Endothelial cell (in vitro differentiated cells): ENCODE results near the gene GRAMD2B. TPM values are rescaled to one million over a fixed set of nuclear protein-coding genes. Genes with fewer than 3 reads are reported as not detected.
A peak's percentile ranks its signal among the peaks of the same experiment; 100 is the strongest.
"Not testable (repeated sequence)": the region's sequence is repeated elsewhere in the genome, so short reads cannot be mapped to it uniquely, and the experiment has no call there.

Source experiments
- DNase-seq: peaks from one replicate; pipeline ENCODE4 v3.0.0; 2021; ENCODE audit warnings: low spot score
- H3K27ac Mint-ChIP-seq: one replicate; pipeline ENCODE4 v1.8.0; 2021; ENCODE audit warnings: mixed read lengths, inconsistent platforms; ENCODE audit not compliant: unreplicated experiment
- H3K27me3 Mint-ChIP-seq: one replicate; pipeline ENCODE4 v1.8.0; 2021; ENCODE audit warnings: mild to moderate bottlenecking, moderate library complexity, mixed read lengths, inconsistent platforms; ENCODE audit not compliant: unreplicated experiment
- H3K36me3 Mint-ChIP-seq: one replicate; pipeline ENCODE4 v1.8.0; 2021; ENCODE audit warnings: mild to moderate bottlenecking, low read depth, mixed read lengths, inconsistent platforms; ENCODE audit not compliant: unreplicated experiment
- H3K4me1 Mint-ChIP-seq: one replicate; pipeline ENCODE4 v1.8.0; 2021; ENCODE audit warnings: mild to moderate bottlenecking, mixed read lengths, inconsistent platforms; ENCODE audit not compliant: unreplicated experiment
- H3K4me3 Mint-ChIP-seq: one replicate; pipeline ENCODE4 v1.8.0; 2021; ENCODE audit warnings: mild to moderate bottlenecking, mixed read lengths, inconsistent platforms; ENCODE audit not compliant: unreplicated experiment
- H3K9me3 Mint-ChIP-seq: one replicate; pipeline ENCODE4 v1.8.0; 2021; ENCODE audit warnings: mixed read lengths, inconsistent platforms; ENCODE audit not compliant: unreplicated experiment
- CTCF ChIP-seq: fragments of 200-600 bp; sonication (generic); IDR thresholded peaks from one replicate; pipeline ENCODE4 v1.5.0; 2021; ENCODE audit warnings: antibody characterized with exemption; ENCODE audit not compliant: unreplicated experiment
- total RNA-seq: library from RNA; stranded (reverse); fragmentation: NEBNext Ultra II Directional; extraction: Animal tissue kit (Norgen Biotek cat#: 25700); gene quantifications from one replicate; pipeline ENCODE4 v1.2.1, GENCODE V29; 2021; ENCODE audit not compliant: unreplicated experiment

GRAMD2B gene
- total RNA-seq, 1 donor from 2014 or later = 13.4 TPM

- DNase-seq = no peak
- peaks cover 1% of the 10 kb centered on the region for H3K27me3 Mint-ChIP-seq
- H3K27ac Mint-ChIP-seq = no peak overlapping the region
- peaks cover 8% of the 10 kb centered on the region for H3K36me3 Mint-ChIP-seq
- H3K9me3 Mint-ChIP-seq = no peaks in the 10 kb centered on the region
- H3K4me3 Mint-ChIP-seq = no peak overlapping the region
- no peak for TF ChIP-seq CTCF
- peaks cover 15% of the 10 kb centered on the region for H3K4me1 Mint-ChIP-seq
Measured at GRCh38 chr5:126464959-126465358, 41.8 kb downstream of the GRAMD2B start.

DNA sequence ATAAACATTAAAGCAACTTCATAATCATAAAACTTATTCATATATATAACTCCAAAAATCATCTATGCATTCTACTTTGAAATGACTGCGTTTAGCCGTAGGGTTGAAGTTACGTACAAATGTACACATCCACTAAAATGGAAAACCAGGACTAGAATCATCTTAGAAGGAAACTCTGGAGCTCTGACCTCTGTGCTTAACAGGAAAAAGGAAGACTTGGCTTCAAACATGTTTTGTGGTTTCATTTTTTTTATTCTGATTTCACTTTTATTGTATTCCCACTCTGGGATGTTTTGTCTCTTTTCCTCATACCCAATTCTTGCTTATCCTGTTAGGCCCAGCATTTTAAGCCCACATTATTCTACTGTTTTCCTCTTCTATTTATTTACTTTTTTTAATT, 44.9 kb downstream of the GRAMD2B start:
- TF ChIP-seq CTCF = no peak
- DNase-seq = no peak
- Mint-ChIP-seq H3K4me3 (no peak overlapping the region), H3K27ac (peak overlapping the region; percentile 74), H3K9me3 (no peaks in the 10 kb centered on the region), H3K27me3 (peaks cover 1% of the 10 kb centered on the region), H3K4me1 (peaks cover 9% of the 10 kb centered on the region), H3K36me3 (peaks cover 8% of the 10 kb centered on the region)

- peaks cover 1% of the 10 kb centered on the region for H3K27me3 Mint-ChIP-seq
- no peak overlapping the region for H3K27ac Mint-ChIP-seq
- H3K9me3 Mint-ChIP-seq = no peaks in the 10 kb centered on the region
- peaks cover 9% of the 10 kb centered on the region for H3K4me1 Mint-ChIP-seq
- DNase-seq = no peak
- peaks cover 4% of the 10 kb centered on the region for H3K36me3 Mint-ChIP-seq
- no peak for TF ChIP-seq CTCF
- H3K4me3 Mint-ChIP-seq = no peak overlapping the region
Measured at GRCh38 chr5:126469536-126470316, 46.5 kb downstream of the GRAMD2B start.

DNA sequence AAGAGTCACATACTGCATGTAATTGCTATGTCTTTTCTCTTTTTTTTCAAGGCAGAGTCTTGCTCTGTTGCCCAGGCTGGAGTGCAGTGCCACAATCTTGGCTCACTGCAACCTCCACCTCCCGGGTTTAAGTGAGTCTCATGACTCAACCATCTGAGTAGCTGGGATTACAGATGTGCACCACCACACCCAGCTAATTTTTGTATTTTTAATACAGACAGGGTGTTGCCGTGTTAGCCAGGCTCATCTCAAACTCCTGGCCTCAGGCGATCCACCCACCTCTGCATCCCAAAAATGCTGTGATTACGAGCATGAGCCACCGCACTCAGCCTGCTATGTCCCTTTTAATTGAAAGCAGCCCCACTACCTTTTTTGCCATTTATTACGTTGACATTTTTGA, 47.3 kb downstream of the GRAMD2B start:
- not testable (repeated sequence) for H3K27me3 Mint-ChIP-seq, H3K27ac Mint-ChIP-seq, DNase-seq, H3K4me3 Mint-ChIP-seq, H3K9me3 Mint-ChIP-seq, H3K36me3 Mint-ChIP-seq, H3K4me1 Mint-ChIP-seq

GRCh38 chr5:126471247-126471646, 48.0 kb downstream of the GRAMD2B start:
- Mint-ChIP-seq H3K4me1 (peaks cover 9% of the 10 kb centered on the region), H3K9me3 (no peaks in the 10 kb centered on the region), H3K4me3 (no peak overlapping the region), H3K27me3 (peaks cover 1% of the 10 kb centered on the region), H3K27ac (no peak overlapping the region), H3K36me3 (peaks cover 8% of the 10 kb centered on the region)
- TF ChIP-seq CTCF = no peak
- DNase-seq = no peak
